ENCODE data around the gene PLXNB3.

- TF ChIP-seq CTCF (CRISPR knock-in tag; IDR thresholded peaks at IDR 0.05) (no peak), THAP7 (CRISPR knock-in tag; IDR thresholded peaks at IDR 0.05) (no peak), AFF4 (CRISPR knock-in tag; IDR thresholded peaks at IDR 0.05) (no peak), USF2 (IDR thresholded peaks at IDR 0.05; ENCODE audit: low read depth, low read length) (no peak), USF2 (CRISPR knock-in tag; IDR thresholded peaks at IDR 0.05; ENCODE audit: borderline replicate concordance) (no peak), ZBED4 (CRISPR knock-in tag; IDR thresholded peaks at IDR 0.05; ENCODE audit: borderline replicate concordance) (no peak), ZNF317 (CRISPR knock-in tag; IDR thresholded peaks at IDR 0.05) (no peak), EP300 (IDR thresholded peaks at IDR 0.05; ENCODE audit: low read depth in 2 of 2, low read length in 2 of 2) (no peak), EP300 (CRISPR knock-in tag; IDR thresholded peaks at IDR 0.05; ENCODE audit: borderline replicate concordance) (no peak), TCF7 (IDR thresholded peaks at IDR 0.05; ENCODE audit: low read depth) (no peak), CBFB (CRISPR knock-in tag; IDR thresholded peaks at IDR 0.05) (no peak), NBN (conservative IDR thresholded peaks at IDR 0.05) (no peak)
These were observed 22.6 kb upstream of the PLXNB3 start for GRCh38 chrX:153741446-153741845.

Data from HepG2 (cell line).